HG02884 (cell line): Measurements from ENCODE around the gene SRMS.

Source experiments
- ATAC-seq: cut with Tn5 transposase; IDR thresholded peaks from one replicate; pipeline ENCODE4 v1.9.1; 2021; ENCODE audit warnings: mild to moderate bottlenecking, moderate library complexity; ENCODE audit not compliant: unreplicated experiment

Gene SRMS, protein sequence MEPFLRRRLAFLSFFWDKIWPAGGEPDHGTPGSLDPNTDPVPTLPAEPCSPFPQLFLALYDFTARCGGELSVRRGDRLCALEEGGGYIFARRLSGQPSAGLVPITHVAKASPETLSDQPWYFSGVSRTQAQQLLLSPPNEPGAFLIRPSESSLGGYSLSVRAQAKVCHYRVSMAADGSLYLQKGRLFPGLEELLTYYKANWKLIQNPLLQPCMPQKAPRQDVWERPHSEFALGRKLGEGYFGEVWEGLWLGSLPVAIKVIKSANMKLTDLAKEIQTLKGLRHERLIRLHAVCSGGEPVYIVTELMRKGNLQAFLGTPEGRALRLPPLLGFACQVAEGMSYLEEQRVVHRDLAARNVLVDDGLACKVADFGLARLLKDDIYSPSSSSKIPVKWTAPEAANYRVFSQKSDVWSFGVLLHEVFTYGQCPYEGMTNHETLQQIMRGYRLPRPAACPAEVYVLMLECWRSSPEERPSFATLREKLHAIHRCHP

GRCh38 chr20:63547725-63548480, at the start of gene SRMS:
SRMS (minus strand) TSS chr20:63547749; CDS start chr20:63547463, 286 bp downstream.
- no peak for ATAC-seq

DNA sequence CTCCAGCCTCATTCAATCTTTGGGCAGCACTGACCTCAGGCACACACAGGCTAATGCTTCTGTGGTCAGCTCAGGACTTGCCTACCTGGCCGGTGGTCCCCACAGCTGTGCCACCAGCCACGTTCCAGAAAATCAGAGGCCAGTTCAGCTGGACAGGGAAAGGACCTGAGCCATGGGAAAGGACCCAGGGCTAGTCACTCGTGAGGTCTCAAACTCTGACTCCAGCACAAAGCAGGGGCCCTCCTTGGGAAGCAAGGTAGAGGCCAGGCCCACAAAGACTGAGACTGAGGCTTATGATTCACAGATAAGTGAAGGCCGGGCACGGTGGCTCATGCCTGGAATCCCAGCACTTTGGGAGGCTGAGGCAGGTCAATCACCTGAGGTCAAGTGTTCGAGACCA, 48.9 kb upstream of the SRMS start:
- no peak for ATAC-seq

- ATAC-seq = no peak
Measured at GRCh38 chr20:63595416-63596127, 48.0 kb upstream of the SRMS start.

DNA sequence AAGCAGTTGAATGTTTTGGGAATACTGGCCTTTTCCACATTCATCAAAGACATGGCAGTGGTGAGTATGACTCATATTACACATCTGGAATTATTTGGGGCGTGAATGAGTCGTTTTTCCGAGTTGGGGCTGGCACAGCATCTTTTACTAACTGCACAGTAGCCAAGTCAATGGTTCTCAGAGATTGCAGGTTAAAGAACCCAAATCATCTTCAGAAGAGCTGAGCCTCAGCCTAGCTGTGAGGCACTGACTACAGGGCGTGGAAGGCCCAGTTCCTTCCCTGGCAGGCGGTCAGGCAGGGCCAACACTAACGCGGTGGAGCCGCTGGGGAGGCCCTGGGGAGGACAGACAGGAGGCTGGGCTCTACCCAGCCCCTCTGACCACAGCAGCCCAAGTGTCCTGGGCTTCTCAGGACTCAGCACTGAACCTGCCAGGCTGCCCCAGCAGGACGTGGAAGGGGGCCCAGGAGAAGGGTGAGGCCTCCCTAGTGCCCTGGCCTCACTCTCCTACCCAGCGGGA, 46.6 kb upstream of the SRMS start:
- ATAC-seq = no peak

DNA sequence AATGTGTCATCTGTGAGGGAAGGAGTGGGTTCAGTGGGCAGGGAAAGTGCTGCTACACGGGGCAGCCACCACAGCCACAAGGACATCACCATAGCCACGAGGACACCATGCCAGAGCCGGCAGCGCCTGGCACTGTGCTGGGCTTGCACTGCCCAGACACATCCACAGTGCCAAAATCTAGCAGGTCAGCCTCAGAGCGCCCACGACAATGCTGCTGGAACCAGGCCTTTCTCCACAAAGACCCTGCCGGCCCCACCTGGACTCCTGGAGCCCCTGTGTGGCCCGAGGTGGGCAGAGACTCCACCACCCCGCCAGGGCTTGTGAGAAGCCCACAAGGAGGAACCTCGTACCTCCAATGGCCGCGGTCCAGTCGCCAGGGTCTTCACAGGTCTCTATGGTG, 45.1 kb upstream of the SRMS start:
- no peak for ATAC-seq

GRCh38 chr20:63591786-63592355, 44.3 kb upstream of the SRMS start:
- no peak for ATAC-seq

DNA sequence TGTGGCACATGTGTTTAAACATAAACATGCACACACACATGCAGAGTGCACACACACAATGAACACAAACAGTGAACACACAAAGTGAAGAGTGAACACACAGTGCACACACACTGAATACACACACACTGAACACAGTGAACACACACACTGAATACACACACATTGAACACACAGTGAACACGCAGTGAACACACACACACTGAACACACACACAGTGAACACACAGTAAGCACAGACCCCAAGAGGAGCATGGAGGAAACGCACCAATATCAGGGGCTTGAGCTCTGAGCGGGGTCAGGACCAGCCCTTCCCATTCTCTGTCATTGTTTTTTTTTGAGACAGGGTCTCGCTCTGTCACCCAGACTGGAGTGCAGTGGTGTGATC, 43.6 kb upstream of the SRMS start:
- no peak for ATAC-seq

DNA sequence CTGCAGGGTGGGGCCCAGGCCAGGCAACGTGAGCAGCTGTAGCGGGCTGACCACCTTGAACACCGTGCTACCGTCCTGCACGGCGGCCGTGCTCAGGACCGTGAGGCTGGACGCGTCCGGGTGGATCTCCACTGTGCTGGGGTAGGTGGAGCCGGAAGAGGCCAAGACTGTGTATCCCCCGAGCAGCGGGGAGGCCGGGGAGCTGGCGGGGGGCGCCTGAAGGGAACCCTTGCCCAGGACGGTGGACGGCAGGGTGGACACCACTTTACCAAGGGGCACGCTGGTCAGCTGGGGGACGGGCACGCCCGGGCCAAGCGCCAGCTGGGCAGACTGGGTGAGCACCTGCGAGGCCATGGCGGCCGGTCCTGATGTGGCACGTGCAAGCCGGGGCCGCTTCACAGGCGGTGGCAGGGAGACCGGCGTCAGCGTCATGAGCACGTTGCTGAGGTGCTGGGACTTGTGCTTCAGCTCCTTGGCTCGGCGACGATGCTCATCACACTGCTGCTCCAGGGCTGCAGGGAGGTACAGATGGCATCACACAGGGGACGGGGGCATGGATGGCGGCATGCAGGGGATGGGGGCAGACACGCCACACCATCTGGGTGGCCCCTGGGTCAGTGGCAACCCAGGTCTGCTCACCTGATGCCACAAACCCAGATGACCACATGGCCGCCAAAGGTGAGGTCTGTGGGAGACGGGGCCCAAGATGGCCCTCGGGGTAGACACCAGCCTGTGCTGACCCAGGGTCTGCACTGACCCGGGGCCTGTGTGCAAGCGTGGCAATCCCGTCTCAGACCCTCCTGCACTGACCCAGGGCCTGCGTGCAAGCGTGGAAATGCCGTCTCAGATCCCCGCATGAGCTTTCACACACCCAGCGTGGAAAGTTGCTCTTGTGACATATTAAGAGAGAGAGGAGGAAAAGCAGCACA, 42.9 kb upstream of the SRMS start:
- ATAC-seq = no peak

DNA sequence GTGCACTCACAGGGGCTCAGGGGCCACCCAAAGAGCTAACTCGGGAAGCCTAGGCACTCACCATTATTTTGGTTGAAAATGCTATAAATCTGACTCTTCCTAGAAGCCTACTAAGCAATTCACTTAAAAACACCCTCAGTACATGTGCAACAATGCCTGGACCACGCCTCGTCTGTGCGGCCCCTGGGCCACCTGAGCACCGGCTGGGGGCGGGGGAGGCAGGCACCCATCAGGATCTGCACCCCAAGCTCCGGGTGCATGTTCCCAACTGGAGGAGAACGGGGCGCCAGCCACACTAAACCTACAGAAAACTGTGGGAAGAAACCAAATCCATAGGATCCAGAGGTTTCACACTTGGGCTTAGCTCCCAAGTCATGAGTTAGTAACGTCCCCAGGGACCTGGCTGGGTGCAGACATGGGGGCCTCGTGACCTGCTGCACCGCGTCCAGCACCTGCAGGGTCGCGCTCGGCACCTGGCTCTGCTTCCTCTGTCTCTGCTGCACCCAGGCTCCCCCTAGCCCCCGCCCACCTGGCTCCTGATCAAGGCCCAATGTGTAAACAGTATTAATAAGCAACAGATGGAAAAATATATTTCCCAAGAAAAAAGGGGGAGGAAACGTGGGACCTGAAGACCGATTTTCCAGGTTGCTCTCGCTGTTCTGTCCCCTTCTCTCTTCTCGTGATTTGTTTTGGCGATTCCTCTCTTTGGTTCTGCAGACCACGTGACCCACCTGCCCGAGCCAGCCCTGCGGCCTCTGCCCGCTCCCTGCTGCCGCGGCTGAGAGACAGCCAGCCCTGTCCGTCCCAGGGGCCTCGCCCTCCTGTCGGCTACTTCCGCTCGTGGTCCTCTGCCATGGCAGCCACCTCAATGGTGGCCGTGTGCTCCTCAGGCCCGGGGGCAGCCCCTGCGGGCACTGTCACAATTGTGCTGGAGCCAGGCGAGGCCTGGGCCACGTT, 42.0 kb upstream of the SRMS start:
- ATAC-seq = no peak

DNA sequence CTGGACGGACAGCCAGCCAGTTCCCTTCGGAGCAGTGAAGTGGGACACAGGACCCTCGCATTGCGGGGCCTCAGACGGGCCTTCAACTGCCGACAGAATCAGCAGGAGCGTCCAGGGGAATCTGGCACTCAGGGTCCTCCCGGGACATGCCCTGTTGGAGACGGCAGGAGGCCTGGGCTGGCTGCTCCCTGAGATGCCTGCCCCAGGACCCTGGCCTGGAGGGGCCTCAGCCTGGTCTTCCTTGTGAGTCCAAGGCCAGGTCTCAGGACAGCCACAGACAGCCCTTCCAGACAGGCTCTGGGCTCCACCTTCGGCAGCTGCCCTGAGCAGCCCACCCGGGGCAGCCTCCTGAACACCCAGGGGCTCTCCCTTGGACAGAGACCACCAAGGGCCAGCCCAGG, 41.1 kb upstream of the SRMS start:
- ATAC-seq = no peak

- no peak for ATAC-seq
Measured at GRCh38 chr20:63587776-63588591, 40.4 kb upstream of the SRMS start.

GRCh38 chr20:63587256-63587655, 39.7 kb upstream of the SRMS start:
- ATAC-seq = no peak

DNA sequence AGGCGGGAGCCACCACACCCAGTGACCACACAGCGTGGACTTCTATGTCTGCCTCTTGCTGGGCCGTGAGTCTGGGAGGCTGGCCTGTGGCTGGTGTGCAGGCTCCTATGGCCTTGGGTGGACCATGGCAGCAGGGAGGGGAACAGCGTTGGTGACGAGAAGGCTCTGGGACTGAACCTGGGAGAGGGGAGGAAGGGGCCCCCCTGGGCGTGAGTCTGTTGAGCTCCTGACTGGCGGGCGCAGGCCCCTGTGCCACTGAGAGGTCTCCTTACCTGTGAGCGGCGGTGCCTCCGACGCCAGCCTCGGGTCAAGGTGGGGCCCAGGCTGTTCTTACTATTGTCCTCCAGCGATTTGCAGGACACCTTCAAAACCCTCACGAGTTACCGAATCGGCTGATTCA, 39.2 kb upstream of the SRMS start:
- no peak for ATAC-seq

DNA sequence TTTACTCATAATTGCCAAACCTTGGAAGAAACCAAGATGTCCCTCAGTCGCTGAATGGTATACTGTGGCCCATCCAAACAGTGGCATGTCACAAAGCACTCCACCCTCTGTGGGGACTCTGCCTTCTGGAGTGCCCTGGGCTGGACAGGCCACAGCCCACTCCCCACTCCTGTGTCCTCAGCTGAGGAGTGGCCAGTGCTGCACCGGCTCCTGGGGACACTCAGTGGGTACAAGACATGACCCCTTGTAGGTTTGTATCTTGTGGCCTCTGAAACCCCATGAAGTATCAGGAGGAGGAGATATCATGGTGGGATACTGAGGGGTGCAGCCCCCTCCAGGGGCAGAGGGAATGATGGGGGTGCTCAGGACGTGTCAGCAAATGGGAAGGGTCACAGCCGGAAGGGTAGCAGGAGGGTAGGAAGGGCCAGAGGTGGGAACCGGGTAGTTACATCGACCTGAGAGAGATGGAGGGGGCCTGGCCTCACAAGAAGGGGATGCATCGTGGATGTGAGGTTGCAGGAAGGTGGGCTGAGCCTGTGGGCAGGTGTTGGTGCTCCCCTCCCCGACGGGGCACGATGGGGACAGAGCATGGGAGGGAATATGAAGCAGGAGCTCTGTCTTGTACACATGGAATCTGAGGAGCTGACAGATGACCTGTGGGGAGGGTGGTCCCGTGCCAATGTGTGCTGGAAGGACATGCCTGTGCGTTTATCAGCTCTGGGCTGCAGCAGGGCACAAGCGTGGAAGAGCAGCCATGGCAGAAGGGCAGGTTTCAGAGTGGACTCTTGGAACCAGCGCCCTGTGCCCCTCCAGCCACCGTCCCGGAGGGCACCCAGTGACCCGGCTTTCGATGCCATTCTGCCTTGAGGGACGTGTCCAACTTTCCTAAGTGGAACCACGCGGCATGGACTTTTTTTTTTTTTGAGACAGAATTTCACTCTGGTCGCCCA, 38.3 kb upstream of the SRMS start:
- no peak for ATAC-seq

- no peak for ATAC-seq
Measured at GRCh38 chr20:63582382-63583063, 35.0 kb upstream of the SRMS start.

- ATAC-seq = no peak
Measured at GRCh38 chr20:63580796-63581461, 33.4 kb upstream of the SRMS start.
